ENCODE data around the gene KCNE4.
A peak's percentile ranks its signal among the peaks of the same experiment; 100 is the strongest.

The KCNE4 gene

GRCh38 chr2:223051693-223052289 lies at the start of gene KCNE4:
KCNE4 (plus strand) TSS chr2:223052190; CDS start chr2:223052831, 641 bp downstream.
- DNase-seq, result no peak

GRCh38 chr2:223003191-223003590 lies 48.8 kb upstream of the KCNE4 start:
- DNase-seq, result no peak

- DNase-seq, result no peak
These were observed 46.5 kb upstream of the KCNE4 start for GRCh38 chr2:223005496-223005895.

GRCh38 chr2:223007531-223007930 lies 44.5 kb upstream of the KCNE4 start:
- DNase-seq, result no peak

GRCh38 chr2:223008162-223008561 lies 43.8 kb upstream of the KCNE4 start:
- DNase-seq, result no peak

- no peak for DNase-seq
These were observed 43.0 kb upstream of the KCNE4 start for GRCh38 chr2:223008956-223009355.

GRCh38 chr2:223010641-223011040 lies 41.3 kb upstream of the KCNE4 start:
- no peak for DNase-seq

GRCh38 chr2:223012291-223012690 lies 39.7 kb upstream of the KCNE4 start:
- DNase-seq, result no peak

GRCh38 chr2:223019390-223019930 lies 32.5 kb upstream of the KCNE4 start:
- no peak for DNase-seq

GRCh38 chr2:223019987-223020717 lies 31.8 kb upstream of the KCNE4 start:
- no peak for DNase-seq

GRCh38 chr2:223020971-223021675 lies 30.9 kb upstream of the KCNE4 start:
- no peak for DNase-seq

GRCh38 chr2:223026357-223027110 lies 25.5 kb upstream of the KCNE4 start:
- DNase-seq, result peak; percentile 46

- no peak for DNase-seq
These were observed 24.5 kb upstream of the KCNE4 start for GRCh38 chr2:223027442-223027841.

GRCh38 chr2:223029287-223029686 lies 22.7 kb upstream of the KCNE4 start:
- no peak for DNase-seq

- DNase-seq, result no peak
These were observed 19.5 kb upstream of the KCNE4 start for GRCh38 chr2:223032187-223033142.

GRCh38 chr2:223034221-223034975 lies 17.6 kb upstream of the KCNE4 start:
- no peak for DNase-seq

GRCh38 chr2:223036790-223037444 lies 15.1 kb upstream of the KCNE4 start:
- no peak for DNase-seq

- no peak for DNase-seq
These were observed 14.6 kb upstream of the KCNE4 start for GRCh38 chr2:223037445-223037800.

GRCh38 chr2:223039618-223040017 lies 12.4 kb upstream of the KCNE4 start:
- DNase-seq, result no peak

GRCh38 chr2:223040527-223040926 lies 11.5 kb upstream of the KCNE4 start:
- no peak for DNase-seq

All from NCI-H1105 treated with DMSO at 0.1 percent for 48 hours (cell line).